Measurements from ENCODE around the gene SLC25A34.

The SLC25A34 gene

GRCh38 chr1:15751717-15752116 lies 15.7 kb downstream of the SLC25A34 start:
- DNase-seq (ENCODE audit: low read depth in 1 of 2, low spot score in 1 of 2) = no peak

GRCh38 chr1:15753776-15754175 lies 17.7 kb downstream of the SLC25A34 start:
- no peak for DNase-seq (ENCODE audit: low read depth in 1 of 2, low spot score in 1 of 2)

DNA sequence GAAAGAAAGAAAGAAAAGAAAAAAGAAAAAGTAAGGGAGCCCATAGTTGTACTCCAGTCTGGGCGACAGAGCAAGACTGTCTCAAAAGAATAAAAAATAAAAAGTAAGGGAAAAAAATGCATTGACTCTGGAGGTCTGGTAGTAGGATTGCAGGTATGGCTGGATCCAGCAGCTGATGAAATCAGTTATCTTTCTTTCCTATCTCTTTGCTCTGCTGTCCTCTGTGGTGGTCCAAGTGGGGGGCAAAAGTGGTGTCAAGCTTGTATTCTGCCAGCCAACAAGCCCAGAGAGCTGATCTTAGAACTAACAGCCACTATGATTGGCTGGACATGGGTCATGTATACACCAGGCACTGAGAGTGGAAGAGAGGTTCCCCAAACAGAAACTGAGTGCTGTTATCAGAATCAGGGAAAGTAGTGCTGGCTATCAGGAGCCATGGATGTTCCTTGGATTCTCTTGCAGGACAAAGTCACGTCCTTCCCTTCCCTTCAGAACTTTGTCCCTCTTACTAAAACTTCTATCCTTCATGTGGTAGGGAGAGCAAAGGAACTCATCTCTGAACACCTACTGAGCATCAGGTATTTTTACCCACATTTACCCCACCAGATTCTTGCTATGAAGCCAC lies 19.1 kb downstream of the SLC25A34 start:
- DNase-seq (ENCODE audit: low read depth in 1 of 2, low spot score in 1 of 2) = no peak

DNA sequence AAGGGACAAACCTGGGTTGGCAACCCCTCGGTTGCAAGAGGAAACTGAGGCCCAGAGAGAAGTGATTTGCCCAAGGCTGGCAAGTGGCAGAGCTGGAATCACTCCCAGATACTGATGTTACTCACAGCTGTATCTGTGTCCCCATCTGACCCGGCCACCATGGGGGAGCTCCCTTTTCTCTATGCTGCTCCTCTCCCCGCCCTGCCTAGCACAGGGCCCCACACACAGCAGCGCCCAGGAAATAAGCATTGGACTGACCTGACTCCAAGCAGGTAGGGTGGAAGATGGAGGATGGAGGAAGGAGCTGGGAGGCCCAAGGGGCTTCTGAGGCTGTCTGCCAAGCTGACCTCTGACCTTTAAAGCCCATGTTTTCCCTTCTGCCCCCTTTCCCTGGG lies 19.6 kb downstream of the SLC25A34 start:
- no peak for DNase-seq (ENCODE audit: low read depth in 1 of 2, low spot score in 1 of 2)

DNA sequence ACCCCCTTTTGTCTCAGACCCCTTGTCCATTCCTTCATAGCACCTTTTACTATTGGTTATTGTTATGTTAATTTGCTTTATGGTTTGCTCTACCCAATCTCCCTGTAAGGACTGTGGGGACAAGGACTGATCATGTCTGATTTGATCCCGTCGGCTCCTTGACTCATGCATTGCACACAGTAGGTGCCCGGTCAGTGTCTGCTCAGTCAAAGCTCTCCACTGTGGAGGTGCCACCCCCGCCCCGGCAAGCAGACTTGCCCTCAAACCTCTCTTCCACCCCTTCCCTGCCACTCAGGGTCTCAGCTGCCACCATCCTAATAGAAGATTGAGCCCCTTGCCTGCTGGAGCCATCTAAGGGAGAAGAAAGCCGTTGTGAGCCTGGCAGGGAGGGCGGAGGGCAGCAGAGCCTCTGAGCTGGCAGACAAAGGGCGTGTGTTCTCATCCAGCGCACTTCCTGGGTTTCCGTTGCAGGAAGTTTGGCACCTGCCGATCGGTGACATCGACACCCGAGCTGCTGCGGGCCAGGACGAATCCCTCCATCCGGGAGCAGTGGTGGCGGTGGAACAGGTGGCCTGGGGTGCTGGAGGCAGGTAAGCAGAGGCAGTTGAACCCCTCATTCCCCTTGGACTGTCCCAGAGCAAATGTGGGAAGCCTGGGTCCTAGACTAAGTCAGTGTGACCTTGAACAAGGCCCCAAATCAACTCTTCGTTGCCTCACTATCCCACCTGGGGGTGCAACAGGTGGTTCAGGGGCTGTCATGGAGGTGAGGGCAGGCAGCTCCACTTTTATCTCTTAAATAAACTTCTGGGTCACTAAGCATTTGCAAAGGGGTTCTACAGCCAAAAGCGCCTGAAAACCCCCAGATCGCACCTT lies 20.3 kb downstream of the SLC25A34 start:
- DNase-seq (ENCODE audit: low read depth in 1 of 2, low spot score in 1 of 2) = no peak

DNA sequence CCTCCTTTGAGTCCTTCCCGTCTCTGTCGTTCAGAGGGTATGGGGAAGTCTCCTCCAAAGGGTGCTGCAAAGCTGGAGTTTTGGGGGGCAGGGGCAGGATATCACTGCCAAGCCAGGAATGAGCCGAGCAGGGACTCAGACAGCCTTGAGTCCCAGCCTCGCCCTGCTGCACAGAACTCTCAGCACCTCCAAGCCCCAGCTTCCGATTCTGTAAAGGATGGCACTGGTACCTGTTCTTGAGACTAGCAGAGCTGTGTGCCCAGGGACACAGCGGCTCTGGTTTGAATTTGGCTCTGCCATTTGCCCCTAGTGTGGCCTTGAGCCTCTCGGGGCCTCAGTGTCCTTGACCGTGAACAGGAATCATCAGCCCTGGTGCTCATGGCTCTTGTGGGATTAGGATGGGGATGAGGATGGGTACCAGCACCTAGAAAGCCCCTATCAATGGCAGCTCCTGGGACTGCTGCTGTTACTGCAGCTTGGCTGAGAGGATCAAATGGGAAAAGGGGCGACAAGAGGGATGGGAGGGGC lies 21.0 kb downstream of the SLC25A34 start:
- no peak for DNase-seq (ENCODE audit: low read depth in 1 of 2, low spot score in 1 of 2)

- no peak for DNase-seq (ENCODE audit: low read depth in 1 of 2, low spot score in 1 of 2)
These were observed 21.7 kb downstream of the SLC25A34 start for GRCh38 chr1:15757575-15758342.

DNA sequence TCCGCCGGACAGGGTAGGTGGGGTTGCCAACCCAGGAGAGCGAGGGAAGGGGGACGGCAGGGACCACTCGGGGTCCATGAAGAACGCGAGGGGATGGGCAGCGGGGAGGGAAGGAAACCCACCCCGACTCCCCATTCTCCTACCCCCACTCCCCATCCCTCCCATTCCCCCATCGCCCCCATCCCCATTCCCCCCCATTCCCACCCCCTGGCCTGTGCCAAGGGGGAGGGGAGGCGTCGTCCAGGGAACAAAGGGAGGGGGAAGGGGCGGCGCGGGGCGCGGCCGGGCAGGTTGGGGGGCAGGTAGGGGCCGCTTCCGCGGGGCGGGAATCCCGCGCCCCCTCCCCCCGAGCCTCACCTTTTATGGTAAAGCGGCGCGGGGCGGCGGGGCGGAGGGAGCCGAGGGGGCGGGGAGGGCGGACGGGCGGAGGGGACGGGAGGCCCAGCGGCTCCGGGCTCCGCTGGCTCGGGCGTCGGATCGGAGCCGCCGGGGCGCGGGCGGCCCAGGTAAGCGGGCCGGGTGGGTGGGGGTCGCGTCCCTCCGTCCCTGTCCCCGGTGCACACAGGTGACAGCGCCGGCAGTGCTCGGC lies 22.4 kb downstream of the SLC25A34 start, which contains the start of gene FBLIM1:
FBLIM1 (plus strand) TSS at position 453 of the 589 bp plus-strand sequence. CDS start 6,189 bp downstream, outside the sequence.
- DNase-seq (ENCODE audit: low read depth in 1 of 2, low spot score in 1 of 2) = no peak

DNA sequence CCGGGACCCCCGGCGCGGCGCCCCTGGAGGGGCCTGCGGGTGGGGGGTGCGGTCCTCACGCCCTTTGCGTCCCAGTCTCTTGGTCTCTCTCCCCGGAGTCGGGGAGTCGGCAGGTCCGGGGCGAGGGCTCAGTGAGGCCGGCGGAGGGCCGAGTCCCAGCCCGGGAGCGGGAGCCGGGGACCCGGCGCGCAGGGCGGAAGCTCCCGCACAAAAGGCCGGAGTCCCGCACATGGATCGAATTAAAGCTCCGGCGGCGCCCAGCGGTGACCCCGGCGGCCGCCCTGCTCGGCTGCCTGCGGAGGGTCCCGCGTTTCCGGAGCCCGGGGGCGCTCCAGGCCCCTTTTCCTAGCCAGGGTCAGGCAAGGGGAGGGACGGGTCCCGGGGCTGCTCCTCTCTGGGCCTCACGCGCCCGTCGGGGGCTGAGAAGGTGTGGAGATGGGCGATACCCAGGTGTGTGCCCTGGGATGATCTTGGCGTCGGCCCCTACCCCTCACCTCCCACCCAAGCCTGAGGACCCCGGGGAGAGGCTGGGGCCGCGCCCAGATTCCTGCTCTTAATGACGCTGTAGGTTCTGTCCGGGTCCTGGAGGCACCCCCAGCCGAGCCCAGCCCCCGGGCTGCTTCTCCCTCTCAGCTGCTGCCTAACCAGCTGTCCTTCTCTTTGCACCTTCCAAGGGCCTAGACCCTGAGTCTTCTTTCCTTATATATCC lies 23.0 kb downstream of the SLC25A34 start:
- DNase-seq (ENCODE audit: low read depth in 1 of 2, low spot score in 1 of 2) = no peak

DNA sequence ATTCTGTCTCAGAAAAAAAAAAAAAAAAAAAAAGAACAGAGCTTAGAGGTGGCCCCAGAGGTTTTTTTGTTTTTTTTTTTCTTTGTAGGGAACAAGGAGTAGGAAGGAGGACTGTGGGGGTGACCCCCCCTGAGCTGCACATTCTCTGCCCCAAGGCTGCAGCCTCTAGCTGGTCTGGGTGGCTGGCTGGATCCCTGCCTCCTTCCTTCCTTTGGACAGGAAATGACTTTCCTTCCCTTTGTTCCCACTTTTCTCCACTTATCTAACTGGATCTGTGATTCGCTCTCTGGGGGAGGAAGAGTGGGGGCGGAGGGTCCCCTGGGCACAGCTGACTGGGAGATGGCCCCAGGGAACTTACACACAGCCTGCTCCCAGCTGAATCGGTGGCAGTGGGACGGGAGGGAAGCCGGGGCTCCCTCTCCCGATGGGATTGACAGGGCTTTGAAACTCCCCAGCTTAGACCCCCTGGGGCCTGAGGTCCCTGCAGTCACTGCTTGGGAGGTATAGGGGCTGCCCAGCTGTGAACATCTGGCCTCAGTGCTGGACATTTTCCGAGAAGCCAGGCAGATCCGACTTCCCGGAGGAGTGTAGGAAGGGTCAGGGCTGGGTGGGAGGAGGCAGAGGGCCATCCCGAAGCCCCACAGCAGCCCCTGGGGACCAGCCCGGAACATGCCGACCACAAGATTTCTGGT lies 24.6 kb downstream of the SLC25A34 start:
- DNase-seq (ENCODE audit: low read depth in 1 of 2, low spot score in 1 of 2) = no peak

- DNase-seq (ENCODE audit: low read depth in 1 of 2, low spot score in 1 of 2) = no peak
These were observed 25.5 kb downstream of the SLC25A34 start for GRCh38 chr1:15761366-15762128.

DNA sequence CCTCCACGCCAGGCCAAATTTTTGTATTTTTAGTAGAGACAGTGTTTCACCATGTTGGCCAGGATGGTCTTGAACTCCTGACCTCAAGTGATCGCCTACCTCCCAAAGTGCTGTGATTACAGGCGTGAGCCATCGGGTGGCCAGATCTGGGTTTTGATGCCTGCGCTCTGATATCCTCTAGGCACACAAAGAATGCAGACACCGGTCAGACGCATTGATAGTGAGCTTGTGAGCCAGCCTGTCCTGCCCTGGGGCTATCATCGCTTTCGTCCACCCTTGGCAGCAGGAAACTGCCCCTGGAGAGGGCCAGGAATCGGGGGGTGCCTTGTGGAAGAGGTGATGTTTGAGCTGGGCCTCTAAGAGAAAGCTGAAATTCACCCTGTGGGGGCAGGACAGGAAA lies 26.5 kb downstream of the SLC25A34 start:
- DNase-seq (ENCODE audit: low read depth in 1 of 2, low spot score in 1 of 2) = no peak

DNA sequence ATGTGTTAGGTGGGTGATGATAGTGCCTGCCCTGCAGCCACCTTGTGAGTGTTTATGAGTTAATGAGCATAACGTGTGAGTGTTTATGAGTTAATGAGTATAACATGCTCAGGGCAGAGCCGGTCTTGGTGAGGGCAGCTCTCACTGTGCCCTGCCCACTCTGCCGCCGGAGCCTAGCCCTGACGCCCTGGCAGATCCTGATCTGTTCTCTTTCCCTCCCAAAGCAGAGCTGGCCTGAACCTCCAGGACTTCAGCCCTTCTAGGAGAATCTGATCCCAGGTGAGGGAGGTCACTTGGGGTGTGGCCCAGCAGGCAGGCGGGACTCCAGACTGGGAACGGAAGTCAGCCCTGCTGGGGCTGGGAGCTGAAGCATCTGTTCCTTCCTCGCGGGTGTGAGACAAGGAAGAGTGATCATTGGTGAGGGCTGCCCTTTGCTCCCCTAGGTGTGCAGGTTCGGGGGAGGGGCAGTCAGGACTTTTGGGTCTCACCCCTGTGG lies 28.3 kb downstream of the SLC25A34 start:
- no peak for DNase-seq (ENCODE audit: low read depth in 1 of 2, low spot score in 1 of 2)

GRCh38 chr1:15764890-15765289 lies 28.8 kb downstream of the SLC25A34 start:
- no peak for DNase-seq (ENCODE audit: low read depth in 1 of 2, low spot score in 1 of 2)

DNA sequence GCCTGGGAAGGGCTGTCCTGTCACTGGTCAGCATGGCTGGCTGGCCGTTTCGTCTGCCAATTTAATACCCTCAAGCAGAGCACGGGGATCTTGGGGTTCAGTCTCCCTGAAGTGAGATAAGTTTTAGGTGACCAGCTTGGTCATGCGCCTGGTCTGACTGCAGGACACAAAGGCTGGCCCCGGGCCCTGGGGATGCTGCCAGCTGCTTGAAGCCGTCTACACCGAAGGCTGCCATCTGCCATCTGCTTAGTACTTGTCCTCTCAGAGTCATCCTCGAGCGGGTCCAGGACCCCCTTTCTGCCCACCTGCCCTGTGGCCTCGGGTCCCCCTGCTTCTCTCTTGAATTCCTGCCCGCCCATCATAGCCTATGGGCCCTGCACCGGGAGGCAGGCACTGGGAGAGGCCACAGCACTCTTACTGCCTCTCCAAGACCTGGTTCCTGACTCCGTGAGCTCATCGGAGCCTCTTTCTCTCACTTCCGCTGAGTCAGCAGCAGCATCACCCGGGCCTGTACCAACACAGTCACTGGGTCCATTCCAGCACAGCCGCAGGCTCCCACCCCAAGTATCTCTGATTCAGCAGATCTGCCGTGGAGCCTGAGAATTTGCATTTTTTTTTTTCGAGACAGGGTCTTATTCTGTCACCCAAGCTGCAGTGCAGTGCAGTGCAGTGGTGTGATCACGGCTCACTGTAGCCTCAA lies 29.6 kb downstream of the SLC25A34 start:
- no peak for DNase-seq (ENCODE audit: low read depth in 1 of 2, low spot score in 1 of 2)

DNA sequence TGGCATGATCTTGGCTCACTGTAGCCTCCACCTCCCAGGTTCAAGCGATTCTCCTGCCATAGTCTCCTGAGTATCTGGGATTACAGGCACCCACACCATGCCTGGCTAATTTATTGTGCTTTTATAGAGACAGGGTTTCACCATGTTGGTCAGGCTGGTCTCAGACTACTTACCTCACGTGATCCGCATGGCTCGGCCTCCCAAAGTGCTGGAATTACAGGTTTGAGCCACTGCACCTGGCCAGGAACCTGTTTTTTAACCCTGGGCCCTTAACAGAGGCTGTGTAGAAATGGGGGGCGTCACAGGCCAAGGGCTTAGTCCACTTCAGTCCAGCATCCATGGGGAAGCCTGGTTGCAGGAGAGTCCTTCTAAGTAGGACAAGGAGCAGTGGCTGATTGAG lies 31.9 kb downstream of the SLC25A34 start:
- DNase-seq (ENCODE audit: low read depth in 1 of 2, low spot score in 1 of 2) = no peak

DNA sequence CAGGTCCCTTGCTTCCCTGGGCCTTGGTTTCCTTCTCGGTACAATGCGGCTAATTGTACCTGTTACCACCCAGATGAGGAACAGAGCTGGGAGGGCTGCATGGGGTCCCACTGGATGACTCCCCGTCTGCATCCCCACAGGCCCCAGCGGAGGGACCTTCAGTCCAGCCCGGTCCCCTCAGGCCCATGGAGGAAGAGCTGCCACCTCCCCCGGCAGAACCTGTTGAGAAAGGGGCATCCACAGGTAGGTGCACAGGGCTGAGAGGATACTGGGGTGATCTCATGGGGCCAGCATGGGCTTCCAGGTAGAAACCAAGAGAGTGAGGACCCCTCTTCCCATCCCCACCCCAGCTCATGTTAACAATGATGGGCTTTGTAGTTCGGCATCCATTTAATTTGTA lies 32.3 kb downstream of the SLC25A34 start:
- no peak for DNase-seq (ENCODE audit: low read depth in 1 of 2, low spot score in 1 of 2)

DNA sequence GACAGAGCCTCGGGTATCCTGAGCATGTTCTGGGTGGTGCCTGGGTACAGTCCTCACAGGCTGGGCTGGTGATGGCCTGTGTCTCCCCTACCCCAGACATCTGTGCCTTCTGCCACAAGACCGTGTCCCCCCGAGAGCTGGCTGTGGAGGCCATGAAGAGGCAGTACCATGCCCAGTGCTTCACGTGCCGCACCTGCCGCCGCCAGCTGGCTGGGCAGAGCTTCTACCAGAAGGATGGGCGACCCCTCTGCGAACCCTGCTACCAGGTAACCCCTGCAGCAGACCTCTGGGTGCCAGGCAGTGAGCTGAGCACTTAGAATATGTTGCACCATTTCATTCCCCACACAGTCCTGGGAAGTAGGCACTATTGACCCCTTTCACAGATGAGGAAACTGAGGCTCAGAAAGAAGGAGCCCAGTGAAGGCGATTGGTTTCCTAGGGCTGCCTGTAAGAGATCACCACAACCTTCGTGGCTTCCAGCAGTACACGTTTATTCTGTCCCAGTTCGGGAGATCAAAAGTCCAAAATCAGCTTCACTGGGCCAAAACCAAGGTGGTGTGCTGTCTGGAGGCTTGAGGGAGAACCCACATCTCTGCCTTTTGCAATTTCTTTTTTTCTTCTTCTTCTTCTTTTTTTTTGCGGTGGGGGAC lies 34.4 kb downstream of the SLC25A34 start:
- DNase-seq (ENCODE audit: low read depth in 1 of 2, low spot score in 1 of 2) = no peak
